ENCODE data around the gene NLGN2. TPM values are rescaled to one million over a fixed set of nuclear protein-coding genes. Genes with fewer than 3 reads are reported as not detected.

Gene NLGN2
- total RNA-seq, 1 experiment from 2014 or later: 36.9 TPM

- BruUV-seq (replicated peaks): no TSS peak
- no peaks in the 10 kb centered on the region for H3K9me3 ChIP-seq (ENCODE audit: low read depth, low read length, poor library complexity, severe bottlenecking)
- H3K27me3 ChIP-seq (replicated peaks; ENCODE audit: insufficient read depth, low read depth, low read length, poor library complexity): no peaks in the 10 kb centered on the region
- CTCF ChIA-PET: interaction anchor here (0.9 kb wide), 1 partner anchor 155 kb away, joined by 4 read pairs; no protein-coding TSS in a partner anchor
- DNase-seq (ENCODE audit: low spot score): peak; percentile 42
- POLR2A ChIA-PET (ENCODE audit: low non-redundant PET): no interaction called here
- intact Hi-C loops (cut with micrococcal nuclease; ENCODE audit: unreplicated experiment): no loop called here
- H3K4me3 ChIP-seq (ENCODE audit: low read depth, low read length, poor library complexity, severe bottlenecking): peak overlapping the region; percentile 61
- peaks cover 17% of the 10 kb centered on the region for H3K4me1 ChIP-seq (ENCODE audit: insufficient read depth, low read length, poor library complexity, severe bottlenecking)
- peak overlapping the region; percentile 87 for H3K27ac ChIP-seq (ENCODE audit: low read depth, low read length, poor library complexity, severe bottlenecking)
- H3K36me3 ChIP-seq (ENCODE audit: insufficient read depth, low read length, poor library complexity, severe bottlenecking): peaks cover 6% of the 10 kb centered on the region
- TF ChIP-seq EZH2 (IDR thresholded peaks at IDR 0.05; ENCODE audit: borderline replicate concordance, low read depth, low read length, poor library complexity, severe bottlenecking) (no peak), CTCF (conservative IDR thresholded peaks at IDR 0.05; ENCODE audit: low read depth, low read length) (no peak)
Observed at GRCh38 chr17:7405350-7406234, 2.1 kb upstream of the NLGN2 start.

- BruUV-seq (replicated peaks): no TSS peak
- no peak for DNase-seq (ENCODE audit: low spot score)
- POLR2A ChIA-PET (ENCODE audit: low non-redundant PET): no interaction called here
- intact Hi-C loops (cut with micrococcal nuclease; ENCODE audit: unreplicated experiment): no loop called here
- Histone ChIP-seq H3K4me3 (ENCODE audit: low read depth, low read length, poor library complexity, severe bottlenecking) (peak overlapping the region; percentile 61), H3K9me3 (ENCODE audit: low read depth, low read length, poor library complexity, severe bottlenecking) (no peaks in the 10 kb centered on the region), H3K4me1 (ENCODE audit: insufficient read depth, low read length, poor library complexity, severe bottlenecking) (peaks cover 17% of the 10 kb centered on the region), H3K27me3 (replicated peaks; ENCODE audit: insufficient read depth, low read depth, low read length, poor library complexity) (no peaks in the 10 kb centered on the region), H3K27ac (ENCODE audit: low read depth, low read length, poor library complexity, severe bottlenecking) (peak overlapping the region; percentile 87), H3K36me3 (ENCODE audit: insufficient read depth, low read length, poor library complexity, severe bottlenecking) (peaks cover 9% of the 10 kb centered on the region)
- CTCF ChIA-PET: interaction anchor here (0.6 to 0.9 kb wide), 2 partner anchors 8 to 154 kb away, joined by 3 to 4 read pairs; no protein-coding TSS in a partner anchor
- TF ChIP-seq EZH2 (IDR thresholded peaks at IDR 0.05; ENCODE audit: borderline replicate concordance, low read depth, low read length, poor library complexity, severe bottlenecking) (no peak), CTCF (conservative IDR thresholded peaks at IDR 0.05; ENCODE audit: low read depth, low read length) (no peak)
Observed at GRCh38 chr17:7406235-7406825, 1.3 kb upstream of the NLGN2 start.

- TF ChIP-seq CTCF (conservative IDR thresholded peaks at IDR 0.05; ENCODE audit: low read depth, low read length) (no peak), EZH2 (IDR thresholded peaks at IDR 0.05; ENCODE audit: borderline replicate concordance, low read depth, low read length, poor library complexity, severe bottlenecking) (no peak)
- POLR2A ChIA-PET (ENCODE audit: low non-redundant PET): no interaction called here
- Histone ChIP-seq H3K27me3 (replicated peaks; ENCODE audit: insufficient read depth, low read depth, low read length, poor library complexity) (no peaks in the 10 kb centered on the region), H3K27ac (ENCODE audit: low read depth, low read length, poor library complexity, severe bottlenecking) (no peak overlapping the region), H3K4me3 (ENCODE audit: low read depth, low read length, poor library complexity, severe bottlenecking) (no peak overlapping the region), H3K9me3 (ENCODE audit: low read depth, low read length, poor library complexity, severe bottlenecking) (no peaks in the 10 kb centered on the region), H3K36me3 (ENCODE audit: insufficient read depth, low read length, poor library complexity, severe bottlenecking) (peaks cover 9% of the 10 kb centered on the region), H3K4me1 (ENCODE audit: insufficient read depth, low read length, poor library complexity, severe bottlenecking) (peaks cover 17% of the 10 kb centered on the region)
- no TSS peak for BruUV-seq (replicated peaks)
- DNase-seq (ENCODE audit: low spot score): no peak
- CTCF ChIA-PET: interaction anchor here (0.6 kb wide), 1 partner anchor 9 kb away, joined by 3 read pairs; no protein-coding TSS in a partner anchor
- intact Hi-C loops (cut with micrococcal nuclease; ENCODE audit: unreplicated experiment): no loop called here
Observed at GRCh38 chr17:7407082-7407481, 563 bp upstream of the NLGN2 start.
